HepG2 (cell line): ENCODE data around the gene TMEM151A.

Source experiments
- ATF2 ChIP-seq: sonication (generic); formaldehyde crosslinking; IDR thresholded peaks from 2 replicates; pipeline ENCODE4 v1.4.0; 2020; ENCODE audit warnings: missing genetic modification reagents
- CBX5 ChIP-seq: sonication (generic); formaldehyde crosslinking; IDR thresholded peaks from 2 replicates; pipeline ENCODE4 v1.4.0; 2020; ENCODE audit warnings: missing genetic modification reagents, borderline replicate concordance
- CTCF ChIP-seq: sonication (generic); formaldehyde crosslinking; IDR thresholded peaks from 2 replicates; pipeline ENCODE4 v1.5.0; 2020; ENCODE audit warnings: mild to moderate bottlenecking, missing genetic modification reagents, moderate library complexity
- EZH2 ChIP-seq: conservative IDR thresholded peaks from 2 replicates; pipeline ENCODE4 v1.6.1; 2012; ENCODE audit warnings: mild to moderate bottlenecking, low read depth, low read length, moderate library complexity
- FOSL2 ChIP-seq: sonication (generic); formaldehyde crosslinking; IDR thresholded peaks from 2 replicates; pipeline ENCODE4 v1.4.0; 2020; ENCODE audit warnings: missing genetic modification reagents
- GATAD2A ChIP-seq: IDR thresholded peaks from 2 replicates; pipeline ENCODE4 v1.6.1; 2016
- MAFK ChIP-seq, 2 experiments: IDR thresholded peaks in 1 of 2; conservative IDR thresholded peaks in 1 of 2; 2 replicates each; pipeline ENCODE4 v1.6.1; 2011; ENCODE audit warnings: improper control_type of control experiment in 2 of 2, low read length in 2 of 2
- RAD51 ChIP-seq: fragments of 450-650 bp; IDR thresholded peaks from 2 replicates; pipeline ENCODE4 v1.6.1; 2016; ENCODE audit warnings: borderline replicate concordance
- YY1 ChIP-seq: IDR thresholded peaks from 2 replicates; pipeline ENCODE4 v1.6.1; 2011; ENCODE audit warnings: low read length, low read depth, moderate library complexity, mild to moderate bottlenecking; ENCODE audit not compliant: insufficient read depth, insufficient replicate concordance
- ZNF274 ChIP-seq: sonication (generic); formaldehyde crosslinking; IDR thresholded peaks from 2 replicates; pipeline ENCODE4 v1.5.1; 2020; ENCODE audit warnings: mild to moderate bottlenecking, missing genetic modification reagents
- ZNF737 ChIP-seq: sonication (generic); formaldehyde crosslinking; IDR thresholded peaks from 2 replicates; pipeline ENCODE4 v1.5.0; 2020; ENCODE audit warnings: missing genetic modification reagents, mild to moderate bottlenecking, borderline replicate concordance
- TF ChIP-seq, protein P1 (sequence below): sonication (generic); formaldehyde crosslinking; IDR thresholded peaks from 2 replicates; pipeline ENCODE4 v1.5.0; 2020; ENCODE audit warnings: missing genetic modification reagents

GRCh38 chr11:66314186-66314501, 22.4 kb downstream of the TMEM151A start:
- TF ChIP-seq CTCF (CRISPR knock-in tag) (no peak), ZNF274 (CRISPR knock-in tag) (no peak), GATAD2A (CRISPR knock-in tag) (no peak), EZH2 (no peak), ZNF737 (no peak), ATF2 (CRISPR knock-in tag) (no peak), YY1 (no peak), RAD51 (no peak), MAFK (conservative IDR thresholded peaks at IDR 0.05 in 1 of 2, IDR thresholded peaks at IDR 0.05 in 1 of 2; ENCODE audit: low read length in 2 of 2) (no peak), CBX5 (CRISPR knock-in tag) (no peak), FOSL2 (CRISPR knock-in tag) (no peak)
- TF ChIP-seq, protein P1, sequence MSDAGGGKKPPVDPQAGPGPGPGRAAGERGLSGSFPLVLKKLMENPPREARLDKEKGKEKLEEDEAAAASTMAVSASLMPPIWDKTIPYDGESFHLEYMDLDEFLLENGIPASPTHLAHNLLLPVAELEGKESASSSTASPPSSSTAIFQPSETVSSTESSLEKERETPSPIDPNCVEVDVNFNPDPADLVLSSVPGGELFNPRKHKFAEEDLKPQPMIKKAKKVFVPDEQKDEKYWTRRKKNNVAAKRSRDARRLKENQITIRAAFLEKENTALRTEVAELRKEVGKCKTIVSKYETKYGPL (CRISPR knock-in tag) = no peak
